SK-N-SH (cell line): Measurements from ENCODE around the gene C5orf22. TPM values are rescaled to one million over a fixed set of nuclear protein-coding genes. Genes with fewer than 3 reads are reported as not detected.

Experiments used
- CTCF ChIA-PET: fragments of 300-600, 350-600 bp; formaldehyde crosslinking; extraction: SDS; loops from one replicate; lab custom pipeline; 2021; lab: Yijun Ruan, JAX
- POLR2A ChIA-PET: fragments of 350-600 bp; sonication (Branson Sonifier 250); formaldehyde crosslinking; extraction: SDS; loops from one replicate; lab custom pipeline; 2020; ENCODE audit warnings: antibody characterized with exemption, inconsistent platforms; lab: Yijun Ruan, JAX
- DNase-seq: peaks from one replicate; pipeline ENCODE4 v3.0.0; 2012
- H2AFZ ChIP-seq: fragments of 200-600 bp; sonication (generic); 2 replicates; pipeline ENCODE4 v1.8.1; 2016; ENCODE audit warnings: antibody characterized with exemption, mild to moderate bottlenecking, low read depth
- H3F3A ChIP-seq: fragments of 200-600 bp; sonication (generic); replicated peaks from 2 replicates; pipeline ENCODE3; 2016; ENCODE audit warnings: antibody characterized with exemption, mild to moderate bottlenecking; ENCODE audit not compliant: insufficient read depth
- H3K27ac ChIP-seq, 2 experiments: fragments of 200-500 bp in 1 of 2; fragments of 200-600 bp in 1 of 2; sonication (Bioruptor generic) in 1 of 2; sonication (generic), shearing (Covaris generic) in 1 of 2; 2 replicates each; pipeline versions ENCODE4 v1.5.1 to v1.6.1; 2014 to 2016; ENCODE audit warnings: low read depth in 2 of 2, inconsistent platforms in 1 of 2, low read length in 1 of 2, mild to moderate bottlenecking in 1 of 2, mixed read lengths in 1 of 2
- H3K27me3 ChIP-seq: fragments of 200-600 bp; sonication (generic), shearing (Covaris generic); 2 replicates; pipeline ENCODE4 v1.6.1; 2016; ENCODE audit warnings: mixed run types; ENCODE audit not compliant: insufficient read depth
- H3K36me3 ChIP-seq, 2 experiments: fragments of 200-500 bp in 1 of 2; fragments of 200-600 bp in 1 of 2; sonication (Bioruptor generic) in 1 of 2; sonication (generic) in 1 of 2; replicated peaks in 1 of 2; 2 replicates each; pipeline versions ENCODE3 to v1.5.1; 2014 to 2016; ENCODE audit warnings: low read length in 1 of 2, mild to moderate bottlenecking in 1 of 2; ENCODE audit not compliant: insufficient read depth in 2 of 2, control insufficient read depth in 1 of 2
- H3K4me1 ChIP-seq, 2 experiments: fragments of 200-500 bp in 1 of 2; fragments of 200-600 bp in 1 of 2; sonication (Bioruptor generic) in 1 of 2; sonication (generic), shearing (Covaris generic) in 1 of 2; 2 replicates each; pipeline versions ENCODE4 v1.5.1 to v1.6.1; 2014 to 2016; ENCODE audit warnings: low read depth in 1 of 2, low read length in 1 of 2, mixed run types in 1 of 2; ENCODE audit not compliant: insufficient read depth in 2 of 2, control insufficient read depth in 1 of 2
- H3K4me2 ChIP-seq: fragments of 200-600 bp; sonication (generic), shearing (Covaris generic); 2 replicates; pipeline ENCODE4 v1.6.1; 2017; ENCODE audit warnings: mixed run types
- H3K4me3 ChIP-seq, 2 experiments: fragments of 200-500 bp in 1 of 2; fragments of 200-600 bp in 1 of 2; sonication (Bioruptor generic) in 1 of 2; sonication (generic), shearing (Covaris generic) in 1 of 2; 2 replicates each; pipeline versions ENCODE4 v1.5.1 to v1.8.1; 2014 to 2016; ENCODE audit warnings: low read depth in 2 of 2, inconsistent platforms in 1 of 2, low read length in 1 of 2, mild to moderate bottlenecking in 1 of 2, mixed read lengths in 1 of 2, moderate library complexity in 1 of 2
- H3K79me2 ChIP-seq: fragments of 200-600 bp; sonication (generic); 2 replicates; pipeline ENCODE4 v1.8.1; 2017; ENCODE audit warnings: mild to moderate bottlenecking; ENCODE audit not compliant: insufficient read depth
- H3K9ac ChIP-seq: fragments of 200-600 bp; sonication (generic); 2 replicates; pipeline ENCODE4 v1.6.1; 2017; ENCODE audit warnings: mixed run types
- H3K9me2 ChIP-seq: fragments of 200-600 bp; sonication (generic); 2 replicates; pipeline ENCODE4 v1.6.1; 2017; ENCODE audit warnings: mixed run types
- H3K9me3 ChIP-seq: fragments of 200-600 bp; sonication (generic); 2 replicates; pipeline ENCODE4 v1.6.1; 2017; ENCODE audit warnings: mixed run types, mild to moderate bottlenecking, moderate library complexity
- H4K20me1 ChIP-seq: fragments of 200-600 bp; sonication (generic); 2 replicates; pipeline ENCODE4 v1.6.1; 2017; ENCODE audit warnings: mild to moderate bottlenecking, mixed run types; ENCODE audit not compliant: insufficient read depth
- CHD2 ChIP-seq: fragments of 150-350 bp; IDR thresholded peaks from 2 replicates; pipeline ENCODE4 v1.6.1; 2018; ENCODE audit warnings: low read length; ENCODE audit not compliant: partially characterized antibody
- CTCF ChIP-seq: fragments of 200-600 bp; sonication (generic); IDR thresholded peaks from 2 replicates; pipeline ENCODE4 v1.6.1; 2017; ENCODE audit warnings: antibody characterized with exemption, mild to moderate bottlenecking, moderate library complexity
- ELF1 ChIP-seq: IDR thresholded peaks from 2 replicates; pipeline ENCODE4 v1.4.0; 2012
- FOSL2 ChIP-seq: IDR thresholded peaks from 2 replicates; pipeline ENCODE4 v1.4.0; 2012; ENCODE audit warnings: low read depth, mild to moderate bottlenecking, moderate library complexity, borderline replicate concordance
- GABPA ChIP-seq: IDR thresholded peaks from 2 replicates; pipeline ENCODE4 v1.4.0; 2012; ENCODE audit warnings: low read depth, mild to moderate bottlenecking
- GATA2 ChIP-seq: sonication (generic); formaldehyde crosslinking; IDR thresholded peaks from 2 replicates; pipeline ENCODE4 v1.5.0; 2020; ENCODE audit warnings: mild to moderate bottlenecking, missing genetic modification reagents
- IRF3 ChIP-seq: fragments of 150-350 bp; IDR thresholded peaks from 2 replicates; pipeline ENCODE4 v1.6.1; 2016; ENCODE audit warnings: mild to moderate bottlenecking, low read depth, low read length
- JUND ChIP-seq: IDR thresholded peaks from 2 replicates; pipeline ENCODE4 v1.4.0; 2012
- MAX ChIP-seq: IDR thresholded peaks from 2 replicates; pipeline ENCODE4 v1.4.0; 2012; ENCODE audit warnings: low read depth
- MXI1 ChIP-seq: IDR thresholded peaks from 2 replicates; pipeline ENCODE4 v1.6.1; 2012; ENCODE audit warnings: mild to moderate bottlenecking, low read depth, low read length, improper control_type of control experiment
- NFIC ChIP-seq: IDR thresholded peaks from 2 replicates; pipeline ENCODE4 v1.4.0; 2012; ENCODE audit warnings: borderline replicate concordance
- POLR2AphosphoS5 ChIP-seq: IDR thresholded peaks from 2 replicates; pipeline ENCODE4 v1.6.1; 2012; ENCODE audit warnings: low read depth, low read length
- RAD21 ChIP-seq: IDR thresholded peaks from 2 replicates; pipeline ENCODE4 v1.6.1; 2012; ENCODE audit warnings: mild to moderate bottlenecking, low read length
- RCOR1 ChIP-seq: fragments of 150-350 bp; IDR thresholded peaks from 2 replicates; pipeline ENCODE4 v1.6.1; 2017; ENCODE audit warnings: antibody characterized with exemption, low read length
- RFX5 ChIP-seq: IDR thresholded peaks from 2 replicates; pipeline ENCODE4 v1.6.1; 2012; ENCODE audit warnings: mild to moderate bottlenecking, improper control_type of control experiment, low read length
- RXRA ChIP-seq: IDR thresholded peaks from 2 replicates; pipeline ENCODE4 v1.4.0; 2012; ENCODE audit warnings: low read depth, mild to moderate bottlenecking, borderline replicate concordance
- SMC3 ChIP-seq: IDR thresholded peaks from 2 replicates; pipeline ENCODE4 v1.6.1; 2012; ENCODE audit warnings: low read depth, low read length, improper control_type of control experiment
- TAF1 ChIP-seq: IDR thresholded peaks from 2 replicates; pipeline ENCODE4 v1.6.1; 2012; ENCODE audit warnings: low read depth, mild to moderate bottlenecking, low read length, moderate library complexity, borderline replicate concordance
- USF2 ChIP-seq: fragments of 150-350 bp; IDR thresholded peaks from 2 replicates; pipeline ENCODE4 v1.6.1; 2017; ENCODE audit warnings: antibody characterized with exemption, low read length, low read depth, borderline replicate concordance
- YY1 ChIP-seq: IDR thresholded peaks from 2 replicates; pipeline ENCODE4 v1.4.0; 2012; ENCODE audit warnings: low read depth, mild to moderate bottlenecking
- WGBS: methylation state at CpG from one replicate; pipeline ENCODE4 v1.1.6; 2017; ENCODE audit warnings: low lambda C conversion rate; 5-methylcytosine and 5-hydroxymethylcytosine counted together
- polyA plus RNA-seq, 3 experiments: library from polyadenylated mRNA; depleted of rRNA; stranded (reverse); fragments of >200 nt; gene quantifications; 2 replicates each; pipeline ENCODE4 v1.2.3, GENCODE V29; 2012
- TF ChIP-seq, protein P1 (sequence below): IDR thresholded peaks from 2 replicates; pipeline ENCODE4; 2012
- TF ChIP-seq, protein P2 (sequence below): IDR thresholded peaks from 2 replicates; pipeline ENCODE4 v1.4.0; 2012; ENCODE audit warnings: low read depth, borderline replicate concordance
- TF ChIP-seq, protein P3 (sequence below): IDR thresholded peaks from 2 replicates; pipeline ENCODE4 v1.4.0; 2012; ENCODE audit warnings: low read depth, borderline replicate concordance

C5orf22 gene
- polyA plus RNA-seq (2012; rRNA removed): 13.6 and 14.7 TPM in 2 replicates
- polyA plus RNA-seq (2012; cell fraction: cytosol; rRNA removed): 16.8 and 18.2 TPM in 2 replicates
- 7.3 and 12.9 TPM in 2 replicates for polyA plus RNA-seq (2012; cell fraction: nucleus; rRNA removed)

DNA sequence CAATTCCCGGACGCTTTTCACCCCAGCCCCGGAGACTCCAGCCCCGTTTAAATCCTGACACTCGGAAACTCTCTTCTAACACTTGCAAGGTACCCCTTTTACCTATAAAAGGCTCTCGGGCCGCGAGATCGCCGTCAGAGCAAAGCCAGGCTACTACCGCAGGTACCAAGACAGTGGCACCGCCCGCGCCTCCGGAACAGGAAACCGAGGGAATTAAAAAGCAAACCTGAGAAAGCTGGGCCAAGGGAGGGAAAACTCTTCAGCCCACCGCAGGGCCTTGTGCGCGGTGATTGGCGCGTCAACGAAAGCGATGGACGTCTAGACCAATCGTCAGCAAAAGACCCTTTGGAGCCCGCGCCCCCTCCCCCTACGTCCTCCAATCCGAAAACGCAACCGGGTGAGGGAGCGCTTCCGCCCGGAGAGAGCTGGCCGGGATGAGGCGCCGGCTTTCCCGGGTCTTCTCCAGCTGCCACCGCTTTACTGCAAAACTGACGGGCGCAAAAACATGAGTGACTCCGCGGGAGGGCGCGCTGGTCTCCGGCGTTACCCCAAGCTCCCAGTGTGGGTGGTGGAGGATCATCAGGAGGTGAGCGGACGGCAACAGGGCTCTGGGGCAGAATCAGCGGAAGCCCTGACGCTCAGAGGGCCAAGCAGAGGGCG lies at the start of gene C5orf22, which contains the start of gene DROSHA:
Gene C5orf22 (plus strand): TSS at position 414 of the 660 bp plus-strand sequence. CDS start 92 bp downstream, at position 506.
Gene DROSHA (minus strand): TSS at position 206 of the 660 bp plus-strand sequence. CDS start 3,034 bp downstream, outside the sequence.
- H3K4me3 ChIP-seq: peak within 1 kb of the TSS; percentile 89 to 99
- TF ChIP-seq IRF3 (peak; percentile 87), RAD21 (no peak), JUND (no peak), SMC3 (no peak), RCOR1 (no peak), YY1 (no peak; the same call in 1 of the 2 replicates), FOSL2 (no peak), CTCF (peak; percentile 18), RFX5 (peak; percentile 70; the same call in 1 of the 2 replicates), MXI1 (peak; percentile 51), MAX (peak; percentile 12; the same call in 1 of the 2 replicates), USF2 (no peak), RXRA (no peak), GABPA (peak; percentile 95), TAF1 (0 out of 2 replicates have a peak, but pooled peaks have one; percentile 38), GATA2 (CRISPR knock-in tag) (no peak), NFIC (no peak; the same call in 1 of the 2 replicates), POLR2AphosphoS5 (peak; percentile 83), CHD2 (peak; percentile 95), ELF1 (peak; percentile 77; the same call in 1 of the 2 replicates)
- TF ChIP-seq, protein P1, sequence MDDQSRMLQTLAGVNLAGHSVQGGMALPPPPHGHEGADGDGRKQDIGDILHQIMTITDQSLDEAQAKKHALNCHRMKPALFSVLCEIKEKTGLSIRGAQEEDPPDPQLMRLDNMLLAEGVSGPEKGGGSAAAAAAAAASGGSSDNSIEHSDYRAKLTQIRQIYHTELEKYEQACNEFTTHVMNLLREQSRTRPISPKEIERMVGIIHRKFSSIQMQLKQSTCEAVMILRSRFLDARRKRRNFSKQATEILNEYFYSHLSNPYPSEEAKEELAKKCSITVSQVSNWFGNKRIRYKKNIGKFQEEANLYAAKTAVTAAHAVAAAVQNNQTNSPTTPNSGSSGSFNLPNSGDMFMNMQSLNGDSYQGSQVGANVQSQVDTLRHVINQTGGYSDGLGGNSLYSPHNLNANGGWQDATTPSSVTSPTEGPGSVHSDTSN: peak; percentile 99
- TF ChIP-seq, protein P2, sequence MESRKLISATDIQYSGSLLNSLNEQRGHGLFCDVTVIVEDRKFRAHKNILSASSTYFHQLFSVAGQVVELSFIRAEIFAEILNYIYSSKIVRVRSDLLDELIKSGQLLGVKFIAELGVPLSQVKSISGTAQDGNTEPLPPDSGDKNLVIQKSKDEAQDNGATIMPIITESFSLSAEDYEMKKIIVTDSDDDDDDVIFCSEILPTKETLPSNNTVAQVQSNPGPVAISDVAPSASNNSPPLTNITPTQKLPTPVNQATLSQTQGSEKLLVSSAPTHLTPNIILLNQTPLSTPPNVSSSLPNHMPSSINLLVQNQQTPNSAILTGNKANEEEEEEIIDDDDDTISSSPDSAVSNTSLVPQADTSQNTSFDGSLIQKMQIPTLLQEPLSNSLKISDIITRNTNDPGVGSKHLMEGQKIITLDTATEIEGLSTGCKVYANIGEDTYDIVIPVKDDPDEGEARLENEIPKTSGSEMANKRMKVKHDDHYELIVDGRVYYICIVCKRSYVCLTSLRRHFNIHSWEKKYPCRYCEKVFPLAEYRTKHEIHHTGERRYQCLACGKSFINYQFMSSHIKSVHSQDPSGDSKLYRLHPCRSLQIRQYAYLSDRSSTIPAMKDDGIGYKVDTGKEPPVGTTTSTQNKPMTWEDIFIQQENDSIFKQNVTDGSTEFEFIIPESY: no peak
- TF ChIP-seq, protein P3, sequence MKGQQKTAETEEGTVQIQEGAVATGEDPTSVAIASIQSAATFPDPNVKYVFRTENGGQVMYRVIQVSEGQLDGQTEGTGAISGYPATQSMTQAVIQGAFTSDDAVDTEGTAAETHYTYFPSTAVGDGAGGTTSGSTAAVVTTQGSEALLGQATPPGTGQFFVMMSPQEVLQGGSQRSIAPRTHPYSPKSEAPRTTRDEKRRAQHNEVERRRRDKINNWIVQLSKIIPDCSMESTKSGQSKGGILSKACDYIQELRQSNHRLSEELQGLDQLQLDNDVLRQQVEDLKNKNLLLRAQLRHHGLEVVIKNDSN: no peak
- TF ChIP-seq, all 33 proteins: peak for 11
- no peaks in the 10 kb centered on the region for H3K9me3 ChIP-seq
- peak; percentile 91 for DNase-seq
- peak within 1 kb of the TSS; percentile 74 for H3K27ac ChIP-seq
- peaks cover 87% of the 10 kb centered on the region for H3K79me2 ChIP-seq
- H3K9me2 ChIP-seq: no peaks in the 10 kb centered on the region
- ChIA-PET CTCF (interaction anchor here (1.1 to 2.4 kb wide), 6 partner anchors 13 to 561 kb away, joined by 3 to 9 read pairs (median 4); no protein-coding TSS in a partner anchor), POLR2A (interaction anchor here (0.9 to 1.0 kb wide), 2 partner anchors 10 to 913 kb away, joined by 3 read pairs; partner anchors contain the start of gene ZFR)
- peak within 1 kb of the TSS; percentile 83 for H3K9ac ChIP-seq
- H4K20me1 ChIP-seq: no peaks in the 10 kb centered on the region
- H3K27me3 ChIP-seq: no peaks in the 10 kb centered on the region
- peaks cover 6% of the 10 kb centered on the region for H3F3A ChIP-seq
- peaks cover 50 to 57% of the 10 kb centered on the region in 2 experiments for H3K36me3 ChIP-seq
- WGBS: 1% methylated on average over 43 of the region's 52 CpGs
- peaks cover 5 to 15% of the 10 kb centered on the region in 2 experiments; a peak in 2 of 4 replicates for H3K4me1 ChIP-seq
- H3K4me2 ChIP-seq: peak within 1 kb of the TSS; percentile 94
- peak within 1 kb of the TSS; percentile 96 for H2AFZ ChIP-seq
